MCF 10A (cell line): ENCODE measurements around the gene HBEGF. TPM values are rescaled to one million over a fixed set of nuclear protein-coding genes. Genes with fewer than 3 reads are reported as not detected.

ENCODE experiments used
- BruUV-seq: library from RNA; stranded (reverse); fragments of 400-500 nt; replicated peaks from 2 replicates; lab custom pipeline; 2021; lab: Mats Ljungman, UMichigan
- CTCF ChIA-PET: fragments of 300-600 bp; sonication (Branson Sonifier 250); formaldehyde crosslinking; extraction: SDS; loops from one replicate; lab custom pipeline; 2021; ENCODE audit warnings: antibody characterized with exemption, inconsistent platforms; lab: Yijun Ruan, JAX
- POLR2A ChIA-PET: fragments of 300-600, 350-650 bp; sonication (Branson Sonifier 250); formaldehyde crosslinking; extraction: SDS; loops from one replicate; lab custom pipeline; 2020; ENCODE audit warnings: antibody characterized with exemption, inconsistent platforms; lab: Yijun Ruan, JAX
- DNase-seq: peaks from one replicate; pipeline ENCODE4 v3.0.0-alpha.2; 2018; ENCODE audit not compliant: unreplicated experiment
- H3K27ac Mint-ChIP-seq: one replicate; pipeline ENCODE4 v1.8.0; 2022; ENCODE audit warnings: mild to moderate bottlenecking, low read depth, mixed read lengths; ENCODE audit not compliant: unreplicated experiment
- H3K27me3 Mint-ChIP-seq: one replicate; pipeline ENCODE4 v1.8.0; 2022; ENCODE audit warnings: mixed read lengths; ENCODE audit not compliant: insufficient read depth, unreplicated experiment
- H3K36me3 Mint-ChIP-seq: one replicate; pipeline ENCODE4 v1.8.0; 2022; ENCODE audit warnings: mild to moderate bottlenecking, moderate library complexity, mixed read lengths; ENCODE audit not compliant: insufficient read depth, unreplicated experiment
- H3K4me1 Mint-ChIP-seq: one replicate; pipeline ENCODE4 v1.8.0; 2022; ENCODE audit warnings: mixed read lengths; ENCODE audit not compliant: insufficient read depth, unreplicated experiment
- H3K4me3 Mint-ChIP-seq: one replicate; pipeline ENCODE4 v1.8.0; 2022; ENCODE audit warnings: mild to moderate bottlenecking, moderate library complexity, mixed read lengths; ENCODE audit not compliant: unreplicated experiment
- H3K9me3 Mint-ChIP-seq: one replicate; pipeline ENCODE4 v1.8.0; 2022; ENCODE audit warnings: mixed read lengths; ENCODE audit not compliant: unreplicated experiment
- intact Hi-C: fragments of 100-400 bp; cut with micrococcal nuclease; formaldehyde crosslinking; loops from 2 replicates; pipeline ENCODE4 v1.14.1; 2022
- total RNA-seq: library from RNA; stranded (reverse); gene quantifications from 2 replicates; pipeline ENCODE4 v1.2.3, GENCODE V29; 2022
- TF ChIP-seq, protein P1 (sequence below): fragments of 200-600 bp; IDR thresholded peaks from one replicate; pipeline ENCODE4 v1.8.0; 2022; ENCODE audit warnings: antibody characterized with exemption, mild to moderate bottlenecking; ENCODE audit not compliant: unreplicated experiment

The HBEGF gene
- total RNA-seq, 1 experiment from 2014 or later, result 55.7 TPM

DNA sequence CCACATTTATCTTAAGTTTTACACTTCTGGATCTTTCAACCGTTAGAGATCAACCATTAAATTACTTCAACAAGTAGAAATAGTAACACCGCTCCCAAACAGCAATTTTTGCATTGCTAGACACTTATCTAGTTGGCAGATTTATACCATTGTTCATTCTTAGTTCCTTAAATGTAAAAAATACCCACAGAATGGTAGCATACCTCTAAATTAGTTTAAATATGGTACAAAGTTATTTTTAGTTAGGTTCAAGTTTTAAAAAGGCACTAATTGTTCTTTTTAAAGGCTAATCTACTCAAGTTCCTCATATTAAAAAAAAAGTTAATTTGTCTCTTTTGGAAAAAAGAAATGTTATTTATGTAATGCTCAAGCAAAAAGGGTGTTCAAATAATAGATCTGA is 51.6 kb downstream of the HBEGF start:
- ChIA-PET POLR2A (interaction anchor here (0.6 to 2.9 kb wide), 13 partner anchors 8 to 1632 kb away, joined by 3 to 26 read pairs (median 3); partner anchors contain the start of genes HBEGF, IK, NDUFA2 and PFDN1), CTCF (interaction anchor here (0.6 to 1.9 kb wide), 6 partner anchors 33 to 278 kb away, joined by 3 to 11 read pairs (median 6); partner anchors contain the start of gene HBEGF)
- peaks cover 19% of the 10 kb centered on the region for H3K36me3 Mint-ChIP-seq
- TF ChIP-seq, protein P1, sequence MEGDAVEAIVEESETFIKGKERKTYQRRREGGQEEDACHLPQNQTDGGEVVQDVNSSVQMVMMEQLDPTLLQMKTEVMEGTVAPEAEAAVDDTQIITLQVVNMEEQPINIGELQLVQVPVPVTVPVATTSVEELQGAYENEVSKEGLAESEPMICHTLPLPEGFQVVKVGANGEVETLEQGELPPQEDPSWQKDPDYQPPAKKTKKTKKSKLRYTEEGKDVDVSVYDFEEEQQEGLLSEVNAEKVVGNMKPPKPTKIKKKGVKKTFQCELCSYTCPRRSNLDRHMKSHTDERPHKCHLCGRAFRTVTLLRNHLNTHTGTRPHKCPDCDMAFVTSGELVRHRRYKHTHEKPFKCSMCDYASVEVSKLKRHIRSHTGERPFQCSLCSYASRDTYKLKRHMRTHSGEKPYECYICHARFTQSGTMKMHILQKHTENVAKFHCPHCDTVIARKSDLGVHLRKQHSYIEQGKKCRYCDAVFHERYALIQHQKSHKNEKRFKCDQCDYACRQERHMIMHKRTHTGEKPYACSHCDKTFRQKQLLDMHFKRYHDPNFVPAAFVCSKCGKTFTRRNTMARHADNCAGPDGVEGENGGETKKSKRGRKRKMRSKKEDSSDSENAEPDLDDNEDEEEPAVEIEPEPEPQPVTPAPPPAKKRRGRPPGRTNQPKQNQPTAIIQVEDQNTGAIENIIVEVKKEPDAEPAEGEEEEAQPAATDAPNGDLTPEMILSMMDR, result no peak
- no peaks in the 10 kb centered on the region for H3K9me3 Mint-ChIP-seq
- no TSS peak for BruUV-seq
- no peak overlapping the region for H3K4me3 Mint-ChIP-seq
- peaks cover 52% of the 10 kb centered on the region for H3K4me1 Mint-ChIP-seq
- no peak overlapping the region for H3K27ac Mint-ChIP-seq
- no peaks in the 10 kb centered on the region for H3K27me3 Mint-ChIP-seq
- DNase-seq, result no peak
- intact Hi-C loops, result no loop called here

DNA sequence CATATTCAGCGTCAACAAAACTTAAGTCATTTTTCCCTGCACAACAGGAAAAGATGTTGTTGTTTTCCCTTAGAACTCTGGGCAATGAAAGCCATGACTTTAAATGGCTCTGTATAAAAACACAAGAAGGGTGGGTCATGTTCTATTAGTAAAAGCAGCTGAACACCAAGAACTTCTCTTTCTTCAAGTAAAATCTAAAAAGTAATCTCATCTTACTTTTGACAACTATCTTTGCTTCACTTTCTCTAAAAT is 52.6 kb downstream of the HBEGF start:
- intact Hi-C loops, result no loop called here
- POLR2A ChIA-PET, result interaction anchor here (0.6 to 2.9 kb wide), 9 partner anchors 9 to 337 kb away, joined by 3 to 26 read pairs (median 5); partner anchors contain the start of genes HBEGF and PFDN1
- Mint-ChIP-seq H3K27ac (no peak overlapping the region), H3K27me3 (no peaks in the 10 kb centered on the region), H3K4me3 (no peak overlapping the region), H3K36me3 (peaks cover 11% of the 10 kb centered on the region), H3K4me1 (peaks cover 57% of the 10 kb centered on the region), H3K9me3 (no peaks in the 10 kb centered on the region)
- TF ChIP-seq, protein P1, result no peak
- BruUV-seq, result no TSS peak
- DNase-seq, result no peak
- CTCF ChIA-PET, result interaction anchor here (0.8 to 1.8 kb wide), 5 partner anchors 49 to 58 kb away, joined by 3 to 8 read pairs (median 7); partner anchors contain the start of gene HBEGF

DNA sequence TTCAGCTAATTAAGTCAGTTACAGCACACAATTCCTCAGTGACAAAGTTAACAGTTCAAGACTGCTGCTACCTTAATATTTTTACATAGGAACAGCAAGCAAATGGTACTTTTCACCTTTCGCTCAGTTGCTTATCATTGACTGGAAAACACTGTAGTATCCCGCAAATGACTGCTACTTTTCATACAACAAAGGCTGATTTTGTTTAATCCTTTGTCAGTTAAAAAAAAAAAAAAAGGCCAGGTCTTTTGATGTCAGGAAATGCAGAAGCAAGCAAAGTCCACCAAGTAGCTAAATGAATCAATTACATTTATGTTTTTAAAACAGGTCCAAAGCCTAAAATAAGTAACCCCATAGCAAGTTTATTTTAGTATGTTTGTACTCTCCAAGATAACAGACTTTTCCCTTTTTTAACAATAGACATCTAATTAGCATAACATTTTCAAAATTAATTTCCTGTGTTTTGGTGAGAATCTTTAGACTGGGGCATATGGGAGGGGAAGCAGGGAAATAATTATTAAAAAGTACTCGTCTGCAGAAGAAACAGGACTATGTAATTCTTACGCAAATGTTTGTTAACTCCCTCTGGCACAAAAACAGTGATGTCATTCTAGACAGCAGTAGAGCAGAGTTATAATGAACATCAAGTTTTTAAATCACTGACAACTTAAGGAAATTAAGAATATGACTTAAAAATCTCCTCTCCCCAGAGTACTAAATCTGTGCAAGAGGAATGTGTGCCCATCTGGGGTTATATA is 53.1 kb downstream of the HBEGF start:
- TSS peak; percentile 95 for BruUV-seq
- DNase-seq, result no peak
- ChIA-PET POLR2A (interaction anchor here (0.6 to 2.9 kb wide), 16 partner anchors 10 to 108 kb away, joined by 3 to 26 read pairs (median 4); partner anchors contain the start of genes ANKHD1, HBEGF and PFDN1), CTCF (interaction anchor here (0.6 to 1.8 kb wide), 7 partner anchors 8 to 58 kb away, joined by 3 to 7 read pairs (median 3); partner anchors contain the start of gene HBEGF)
- Mint-ChIP-seq H3K9me3 (no peaks in the 10 kb centered on the region), H3K36me3 (peaks cover 6% of the 10 kb centered on the region), H3K27ac (no peak overlapping the region), H3K27me3 (no peaks in the 10 kb centered on the region), H3K4me3 (no peak overlapping the region), H3K4me1 (peaks cover 54% of the 10 kb centered on the region)
- intact Hi-C loops, result no loop called here
- TF ChIP-seq, protein P1, result no peak

DNA sequence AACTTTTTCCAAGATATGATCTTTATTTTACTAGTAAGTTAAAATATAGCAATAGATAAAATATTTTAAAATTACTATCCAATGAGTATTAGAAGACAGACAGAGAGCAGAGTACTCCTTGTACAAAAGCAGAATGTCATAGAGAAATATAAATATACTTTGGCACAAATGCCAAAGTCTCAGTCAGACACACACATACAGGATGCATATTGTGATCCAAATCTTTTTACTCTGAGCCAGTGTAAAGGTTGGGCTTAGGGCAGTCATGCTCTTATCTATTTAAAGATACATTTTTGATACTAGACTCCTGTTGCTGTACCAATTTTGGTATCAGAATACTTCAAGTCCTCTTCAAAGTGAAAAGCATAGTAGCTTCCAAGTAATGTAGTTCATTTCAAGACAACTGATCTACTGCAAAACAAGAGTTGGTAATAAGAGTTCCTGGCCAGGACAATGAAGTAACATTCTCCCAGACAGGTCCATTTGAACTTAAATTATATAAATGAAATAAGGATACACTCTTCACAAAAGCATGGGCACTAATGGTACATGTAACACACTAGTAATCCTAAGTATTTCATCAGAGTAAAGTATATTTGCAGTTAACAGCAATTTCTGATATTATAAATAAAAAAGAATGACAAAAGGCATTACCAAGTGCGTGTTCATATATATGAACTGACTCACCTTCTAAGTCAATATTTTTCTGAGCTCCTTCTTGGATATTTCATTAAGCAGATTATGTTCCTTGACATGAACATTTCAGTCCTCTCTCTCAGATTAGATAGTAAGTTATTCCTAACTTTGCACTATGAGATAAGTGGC is 54.0 kb downstream of the HBEGF start:
- TF ChIP-seq, protein P1, result no peak
- CTCF ChIA-PET, result interaction anchor here (0.6 to 1.8 kb wide), 6 partner anchors 11 to 249 kb away, joined by 3 to 7 read pairs (median 4); partner anchors contain the start of genes HBEGF and NRG2
- BruUV-seq, result no TSS peak
- H3K36me3 Mint-ChIP-seq, result no peaks in the 10 kb centered on the region
- no peak for DNase-seq
- no peak overlapping the region for H3K4me3 Mint-ChIP-seq
- H3K27me3 Mint-ChIP-seq, result no peaks in the 10 kb centered on the region
- no peak overlapping the region for H3K27ac Mint-ChIP-seq
- H3K4me1 Mint-ChIP-seq, result peaks cover 50% of the 10 kb centered on the region
- intact Hi-C loops, result no loop called here
- no peaks in the 10 kb centered on the region for H3K9me3 Mint-ChIP-seq
- POLR2A ChIA-PET, result interaction anchor here (0.6 to 2.9 kb wide), 16 partner anchors 10 to 398 kb away, joined by 3 to 26 read pairs (median 4); partner anchors contain the start of genes ANKHD1, HARS1, HBEGF and PFDN1
